GM12878 (cell line): ENCODE measurements around the gene MEGF6. TPM values are rescaled to one million over a fixed set of nuclear protein-coding genes. Genes with fewer than 3 reads are reported as not detected.

Experiments used
- ATAC-seq: fragments of 200-7000 bp; cut with Tn5 transposase; 3 replicates; pipeline ENCODE4 v1.9.1; 2020; ENCODE audit warnings: mild to moderate bottlenecking, moderate library complexity
- BruUV-seq: library from RNA; stranded (reverse); fragments of 400-500 nt; replicated peaks from 2 replicates; lab custom pipeline; 2021; lab: Mats Ljungman, UMichigan
- CTCF ChIA-PET: fragments of 300-600 bp; sonication (Branson Sonifier 250); formaldehyde crosslinking; extraction: SDS; loops from one replicate; lab custom pipeline; 2021; ENCODE audit warnings: inconsistent platforms; lab: Yijun Ruan, JAX
- POLR2A ChIA-PET: fragments of 350-600 bp; formaldehyde crosslinking; extraction: SDS; loops from one replicate; lab custom pipeline; 2021; ENCODE audit warnings: inconsistent platforms; lab: Charles Lee
- RAD21 ChIA-PET: fragments of 300-600 bp; sonication (Branson Sonifier 250); formaldehyde crosslinking; loops from one replicate; lab custom pipeline; 2023; ENCODE audit warnings: antibody characterized with exemption; ENCODE audit not compliant: unreplicated experiment; lab: Charles Lee
- SMC1A ChIA-PET: fragments of 300-600 bp; sonication (Branson Sonifier 250); formaldehyde crosslinking; loops from one replicate; lab custom pipeline; 2023; ENCODE audit not compliant: unreplicated experiment, uncharacterized antibody; lab: Charles Lee
- DNase-seq: peaks from one replicate; pipeline ENCODE4 v3.0.0-alpha.2; 2011; ENCODE audit warnings: low read depth, low spot score
- FAIRE-seq: peaks from 3 replicates; lab custom pipeline; 2011; peaks lifted over from hg19 to GRCh38; lab: Jason Lieb, UNC
- H2AFZ ChIP-seq: 2 replicates; pipeline ENCODE4 v1.6.0; 2011; ENCODE audit warnings: low read depth, low read length, control low read depth; ENCODE audit not compliant: control insufficient read depth
- H3K27ac ChIP-seq: 2 replicates; pipeline ENCODE4 v1.5.1; 2011; ENCODE audit warnings: control low read depth; ENCODE audit not compliant: control insufficient read depth, insufficient read depth
- H3K27me3 ChIP-seq, 2 experiments: replicated peaks in 1 of 2; 2 replicates each; pipeline versions ENCODE4 v1.6.0 to v1.6.1; 2011; ENCODE audit warnings: low read length in 1 of 2; ENCODE audit not compliant: control insufficient read depth in 2 of 2, insufficient read depth in 2 of 2
- H3K36me3 ChIP-seq, 2 experiments: 2 replicates each; pipeline ENCODE4 v1.5.1; 2011; ENCODE audit warnings: low read length in 1 of 2; ENCODE audit not compliant: control insufficient read depth in 2 of 2, insufficient read depth in 2 of 2
- H3K4me1 ChIP-seq: 2 replicates; pipeline ENCODE4 v1.6.1; 2011; ENCODE audit warnings: mild to moderate bottlenecking, low read length, moderate library complexity, mixed read lengths; ENCODE audit not compliant: control insufficient read depth, insufficient read depth
- H3K4me2 ChIP-seq: 2 replicates; pipeline ENCODE4 v1.6.0; 2011; ENCODE audit warnings: control low read depth; ENCODE audit not compliant: control insufficient read depth, insufficient read depth
- H3K4me3 ChIP-seq: fragments of 200-600 bp; sonication (generic); 2 replicates; pipeline ENCODE4 v1.5.1; 2016
- H3K79me2 ChIP-seq: 2 replicates; pipeline ENCODE4 v1.6.0; 2011; ENCODE audit warnings: low read length; ENCODE audit not compliant: control insufficient read depth, insufficient read depth
- H3K9ac ChIP-seq: 2 replicates; pipeline ENCODE4 v1.8.0; 2011; ENCODE audit warnings: low read length, control low read depth, mixed read lengths; ENCODE audit not compliant: control insufficient read depth, insufficient read depth
- H3K9me3 ChIP-seq: replicated peaks from 3 replicates; pipeline ENCODE4 v1.5.1; 2011; ENCODE audit warnings: mild to moderate bottlenecking, low read length; ENCODE audit not compliant: control insufficient read depth, insufficient read depth
- H4K20me1 ChIP-seq: 2 replicates; pipeline ENCODE4 v1.6.0; 2011; ENCODE audit not compliant: control insufficient read depth, insufficient read depth
- ATF2 ChIP-seq: IDR thresholded peaks from 2 replicates; pipeline ENCODE4 v1.6.1; 2012; ENCODE audit warnings: low read length, inconsistent platforms
- CREB1 ChIP-seq: IDR thresholded peaks from 2 replicates; pipeline ENCODE4 v1.6.1; 2012; ENCODE audit warnings: low read depth, mild to moderate bottlenecking, inconsistent platforms
- KLF5 ChIP-seq: fragments of 450-650 bp; IDR thresholded peaks from 2 replicates; pipeline ENCODE4 v1.6.1; 2014; ENCODE audit warnings: mild to moderate bottlenecking; ENCODE audit not compliant: partially characterized antibody
- POU2F2 ChIP-seq: IDR thresholded peaks from 3 replicates; pipeline ENCODE4 v1.6.1; 2011; ENCODE audit warnings: low read depth, mild to moderate bottlenecking, low read length, borderline replicate concordance
- RCOR1 ChIP-seq: conservative IDR thresholded peaks from 2 replicates; pipeline ENCODE4 v1.6.1; 2012; ENCODE audit warnings: low read depth, low read length, improper control_type of control experiment
- SIN3A ChIP-seq: IDR thresholded peaks from 2 replicates; pipeline ENCODE4 v1.6.1; 2012; ENCODE audit warnings: low read depth, low read length, improper control_type of control experiment
- ZBTB40 ChIP-seq: fragments of 450-650 bp; IDR thresholded peaks from 2 replicates; pipeline ENCODE4 v1.6.1; 2016; ENCODE audit warnings: mild to moderate bottlenecking, moderate library complexity, borderline replicate concordance
- WGBS: methylation state at CpG from one replicate; pipeline ENCODE4 v1.1.6; 2016; ENCODE audit warnings: low lambda C conversion rate; ENCODE audit not compliant: insufficient replicate concordance, insufficient coverage; ENCODE audit errors: missing lambda C conversion rate; 5-methylcytosine and 5-hydroxymethylcytosine counted together
- in situ Hi-C: fragments of 300-500 bp; cut with MboI; formaldehyde crosslinking; loops from 9 replicates; pipeline ENCODE4 v1.14.3; 2018; ENCODE audit warnings: mixed read lengths
- intact Hi-C: fragments of 100-400 bp; cut with micrococcal nuclease; formaldehyde crosslinking; loops from one replicate; pipeline ENCODE4 v1.14.2; 2022; ENCODE audit not compliant: unreplicated experiment
- polyA plus RNA-seq, 11 experiments: library from polyadenylated mRNA; depleted of rRNA in 4 of 11; unstranded in 6 of 11; stranded (reverse) in 5 of 11; fragments of >200 nt; fragmentation: Nextera tagmentation in 4 of 11; fragmentation: Illumina TruSeq in 1 of 11; extraction: Ambion mirVana in 4 of 11; extraction: Trizol in 1 of 11; gene quantifications; 1 replicate in 1 of 11; 2 replicates in 10 of 11; pipeline versions ENCODE4 v1.2.1 to v1.2.3, GENCODE V29; 2011 to 2016; ENCODE audit warnings: inconsistent platforms in 2 of 11, missing spikeins in 2 of 11, low read depth in 1 of 11
- total RNA-seq, 4 experiments: library from RNA; depleted of rRNA in 3 of 4; stranded (reverse); fragments of >200 nt in 3 of 4; fragmentation: Illumina TruSeq in 1 of 4; extraction: Trizol in 1 of 4; gene quantifications; 2 replicates each; pipeline versions ENCODE4 v1.2.1 to v1.2.3, GENCODE V29; 2013 to 2021

MEGF6 gene
- total and polyA plus RNA-seq, 10 of the 15 experiments (the other 5 are each of a cell fraction or from before 2014, with no cell fraction given) = 0.03 to 0.41 TPM; not detected in 8

- in situ Hi-C loops = no loop called here
- no peaks in the 10 kb centered on the region; the same call in 2 of the 3 replicates for H3K9me3 ChIP-seq
- DNase-seq = no peak
- FAIRE-seq = no peak
- ChIA-PET SMC1A (no interaction called here), POLR2A (no interaction called here), CTCF (no interaction called here), RAD21 (no interaction called here)
- no peak overlapping the region for H3K27ac ChIP-seq
- no peaks in the 10 kb centered on the region for H3K79me2 ChIP-seq
- no peak for ATAC-seq
- H3K27me3 ChIP-seq = no peaks in the 10 kb centered on the region
- H3K4me2 ChIP-seq = no peak overlapping the region
- no peaks in the 10 kb centered on the region for H3K4me1 ChIP-seq
- 40% methylated on average over 15 of the region's 15 CpGs for WGBS
- BruUV-seq = no TSS peak
- no peak overlapping the region for H3K4me3 ChIP-seq
- H3K36me3 ChIP-seq = no peaks in the 10 kb centered on the region
- H4K20me1 ChIP-seq = no peaks in the 10 kb centered on the region
- no peak for TF ChIP-seq KLF5
- no peak for TF ChIP-seq ATF2
- TF ChIP-seq CREB1 = no peak
- H2AFZ ChIP-seq = no peak overlapping the region
- H3K9ac ChIP-seq = no peak overlapping the region
- intact Hi-C loops = no loop called here
Measured at GRCh38 chr1:3516481-3516869, 94.8 kb downstream of the MEGF6 start.

GRCh38 chr1:3515774-3516480, 95.4 kb downstream of the MEGF6 start:
- no peaks in the 10 kb centered on the region for H4K20me1 ChIP-seq
- no peaks in the 10 kb centered on the region; the same call in 2 of the 3 replicates for H3K9me3 ChIP-seq
- no peak overlapping the region for H3K4me3 ChIP-seq
- TF ChIP-seq RCOR1 (no peak), ZBTB40 (no peak), SIN3A (no peak), POU2F2 (no peak)
- no TSS peak for BruUV-seq
- FAIRE-seq = no peak
- no peaks in the 10 kb centered on the region for H3K4me1 ChIP-seq
- no peak overlapping the region for H2AFZ ChIP-seq
- H3K9ac ChIP-seq = no peak overlapping the region
- intact Hi-C loops (no loop called here), in situ Hi-C loops (no loop called here)
- ChIA-PET CTCF (no interaction called here), POLR2A (no interaction called here), SMC1A (no interaction called here), RAD21 (no interaction called here)
- H3K4me2 ChIP-seq = no peak overlapping the region
- H3K36me3 ChIP-seq = no peaks in the 10 kb centered on the region
- no peaks in the 10 kb centered on the region for H3K27me3 ChIP-seq
- no peak for ATAC-seq
- no peak for DNase-seq
- H3K79me2 ChIP-seq = no peaks in the 10 kb centered on the region
- no peak overlapping the region for H3K27ac ChIP-seq
- WGBS = 11% methylated on average over 19 of the region's 19 CpGs
